GM21390 (cell line): ENCODE measurements around the gene TBCK.

Experiments used
- ATAC-seq: cut with Tn5 transposase; IDR thresholded peaks from one replicate; pipeline ENCODE4 v1.9.1; 2021; ENCODE audit not compliant: unreplicated experiment

The TBCK gene

GRCh38 chr4:106315968-106316772, at the start of gene TBCK, which contains the start of gene AIMP1:
Gene TBCK, minus strand, starts transcription at chr4:106316209. Its CDS starts 7,249 bp downstream, at chr4:106308960.
Gene AIMP1, plus strand, starts transcription at chr4:106316550. Its CDS starts 8,460 bp downstream, at chr4:106325010.
- peak; percentile 86 for ATAC-seq

- ATAC-seq, result no peak
Measured at GRCh38 chr4:106365613-106366012, 49.6 kb upstream of the TBCK start.

GRCh38 chr4:106364282-106364681, 48.3 kb upstream of the TBCK start:
- ATAC-seq, result no peak

GRCh38 chr4:106362086-106362825, 46.2 kb upstream of the TBCK start:
- ATAC-seq, result no peak

- ATAC-seq, result no peak
Measured at GRCh38 chr4:106358899-106359298, 42.9 kb upstream of the TBCK start.

GRCh38 chr4:106355193-106355592, 39.2 kb upstream of the TBCK start:
- no peak for ATAC-seq

- ATAC-seq, result no peak
Measured at GRCh38 chr4:106353786-106354185, 37.8 kb upstream of the TBCK start.

- no peak for ATAC-seq
Measured at GRCh38 chr4:106351016-106351415, 35.0 kb upstream of the TBCK start.

GRCh38 chr4:106347167-106347566, 31.2 kb upstream of the TBCK start:
- no peak for ATAC-seq

GRCh38 chr4:106344647-106344970, 28.6 kb upstream of the TBCK start:
- ATAC-seq, result no peak

GRCh38 chr4:106343865-106344646, 28.0 kb upstream of the TBCK start:
- no peak for ATAC-seq

- no peak for ATAC-seq
Measured at GRCh38 chr4:106340774-106341173, 24.8 kb upstream of the TBCK start.

- no peak for ATAC-seq
Measured at GRCh38 chr4:106339431-106339830, 23.4 kb upstream of the TBCK start.

GRCh38 chr4:106338671-106339070, 22.7 kb upstream of the TBCK start:
- ATAC-seq, result no peak

- ATAC-seq, result no peak
Measured at GRCh38 chr4:106337916-106338315, 21.9 kb upstream of the TBCK start.

- ATAC-seq, result no peak
Measured at GRCh38 chr4:106336618-106337017, 20.6 kb upstream of the TBCK start.

GRCh38 chr4:106334741-106335470, 18.9 kb upstream of the TBCK start:
- no peak for ATAC-seq

GRCh38 chr4:106333186-106333585, 17.2 kb upstream of the TBCK start:
- ATAC-seq, result no peak

GRCh38 chr4:106329041-106329618, 13.1 kb upstream of the TBCK start:
- ATAC-seq, result peak; percentile 86

- ATAC-seq, result no peak
Measured at GRCh38 chr4:106325800-106326199, 9.8 kb upstream of the TBCK start.
